Neural progenitor cell (in vitro differentiated cells): ENCODE results near the gene TLN1. TPM values are rescaled to one million over a fixed set of nuclear protein-coding genes. Genes with fewer than 3 reads are reported as not detected.

Experiments
- DNase-seq: peaks from one replicate; pipeline ENCODE4 v3.0.0-alpha.2; 2016; ENCODE audit warnings: low spot score
- H2AFZ ChIP-seq: fragments of 200-600 bp; sonication (generic); replicated peaks from 2 replicates; pipeline ENCODE4 v1.6.1; 2016; ENCODE audit warnings: antibody characterized with exemption
- H3F3A ChIP-seq: fragments of 200-600 bp; sonication (generic); 2 replicates; pipeline ENCODE4 v1.6.1; 2016; ENCODE audit warnings: antibody characterized with exemption, low read depth
- H3K27ac ChIP-seq: fragments of 200-600 bp; sonication (generic); 2 replicates; pipeline ENCODE4 v1.5.1; 2016; ENCODE audit warnings: mild to moderate bottlenecking
- H3K27me3 ChIP-seq: fragments of 200-600 bp; sonication (generic); 2 replicates; pipeline ENCODE4 v1.6.1; 2016; ENCODE audit warnings: mild to moderate bottlenecking, moderate library complexity
- H3K36me3 ChIP-seq: fragments of 200-600 bp; sonication (generic); 2 replicates; pipeline ENCODE4 v1.5.1; 2016
- H3K4me1 ChIP-seq: fragments of 200-600 bp; sonication (generic); 2 replicates; pipeline ENCODE4 v1.6.1; 2016; ENCODE audit warnings: mixed run types
- H3K4me2 ChIP-seq: fragments of 200-600 bp; sonication (generic); 2 replicates; pipeline ENCODE4 v1.6.1; 2016
- H3K4me3 ChIP-seq: fragments of 200-600 bp; sonication (generic); 2 replicates; pipeline ENCODE4 v1.5.1; 2016
- H3K79me2 ChIP-seq: fragments of 200-600 bp; sonication (generic); 2 replicates; pipeline ENCODE4 v1.6.1; 2016; ENCODE audit warnings: low read depth
- H3K9ac ChIP-seq: fragments of 200-600 bp; sonication (generic); 2 replicates; pipeline ENCODE4 v1.6.1; 2016
- H3K9me3 ChIP-seq: fragments of 200-600 bp; sonication (generic); 2 replicates; pipeline ENCODE4 v1.5.1; 2016; ENCODE audit warnings: low read depth
- H4K20me1 ChIP-seq: fragments of 200-600 bp; sonication (generic); 2 replicates; pipeline ENCODE4 v1.6.1; 2016; ENCODE audit warnings: low read depth
- H3K27ac Mint-ChIP-seq: 3 replicates; pipeline ENCODE4 v1.8.0; 2021; ENCODE audit warnings: mixed read lengths
- H3K27me3 Mint-ChIP-seq: 2 replicates; pipeline ENCODE4 v1.8.0; 2022; ENCODE audit warnings: low read depth, mild to moderate bottlenecking, inconsistent platforms, moderate library complexity, mixed read lengths; ENCODE audit not compliant: insufficient read depth
- H3K36me3 Mint-ChIP-seq: 3 replicates; pipeline ENCODE4 v1.8.0; 2021; ENCODE audit warnings: mixed read lengths
- H3K4me1 Mint-ChIP-seq: 3 replicates; pipeline ENCODE4 v1.8.0; 2021; ENCODE audit warnings: mixed read lengths
- H3K4me3 Mint-ChIP-seq: 3 replicates; pipeline ENCODE4 v1.8.0; 2021; ENCODE audit warnings: mild to moderate bottlenecking, moderate library complexity, mixed read lengths
- H3K9me3 Mint-ChIP-seq: 3 replicates; pipeline ENCODE4 v1.8.0; 2020; ENCODE audit warnings: mixed read lengths
- EZH2 ChIP-seq: fragments of 200-600 bp; sonication (generic); IDR thresholded peaks from 2 replicates; pipeline ENCODE4 v1.6.1; 2017; ENCODE audit warnings: antibody characterized with exemption, mild to moderate bottlenecking, moderate library complexity
- EZH2phosphoT487 ChIP-seq: fragments of 200-600 bp; sonication (generic); IDR thresholded peaks from 2 replicates; pipeline ENCODE4 v1.6.1; 2017; ENCODE audit warnings: antibody characterized with exemption
- total RNA-seq: library from RNA; depleted of rRNA; stranded (reverse); fragments of >200 nt; gene quantifications from 2 replicates; pipeline ENCODE4 v1.2.3, GENCODE V29; 2015; ENCODE audit warnings: low replicate concordance
- TF ChIP-seq, protein P1 (sequence below): fragments of 200-600 bp; sonication (generic); IDR thresholded peaks from 2 replicates; pipeline ENCODE4 v1.5.1; 2017; ENCODE audit warnings: antibody characterized with exemption, mild to moderate bottlenecking

The TLN1 gene
- total RNA-seq, 1 donor from 2014 or later: 36.7 TPM

DNA sequence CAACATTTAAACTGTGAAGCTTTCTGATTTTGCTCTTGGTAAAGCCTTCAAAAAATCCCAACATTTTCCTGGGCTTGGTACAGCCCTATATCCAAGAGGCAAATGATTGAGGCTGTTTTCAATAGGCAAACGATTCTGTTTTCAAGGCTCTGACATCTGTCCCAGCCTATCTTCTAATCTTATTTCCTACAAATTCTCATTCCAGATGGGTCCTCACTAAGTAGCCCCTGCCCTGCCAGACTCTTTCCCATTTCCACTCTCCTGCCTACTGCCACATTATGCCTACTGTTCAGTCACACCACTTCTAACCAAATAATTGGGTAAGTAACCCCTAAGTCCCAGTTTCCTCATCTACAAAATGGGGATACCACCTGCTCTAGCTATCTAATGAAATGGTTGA lies 13.6 kb upstream of the TLN1 start:
- Histone ChIP-seq H3K36me3 (no peaks in the 10 kb centered on the region), H3K27ac (no peak overlapping the region), H3K9ac (no peak overlapping the region), H4K20me1 (peaks cover 48% of the 10 kb centered on the region), H2AFZ (no peak overlapping the region), H3F3A (peaks cover 10% of the 10 kb centered on the region), H3K27me3 (no peaks in the 10 kb centered on the region), H3K9me3 (no peaks in the 10 kb centered on the region), H3K4me3 (no peak overlapping the region), H3K4me1 (peaks cover 21% of the 10 kb centered on the region), H3K4me2 (peak overlapping the region; percentile 98), H3K79me2 (peaks cover 64% of the 10 kb centered on the region)
- H3K27me3 Mint-ChIP-seq: peaks cover 3% of the 10 kb centered on the region
- peaks cover 30% of the 10 kb centered on the region for H3K4me1 Mint-ChIP-seq
- peaks cover 27% of the 10 kb centered on the region for H3K36me3 Mint-ChIP-seq
- H3K27ac Mint-ChIP-seq: no peak overlapping the region
- DNase-seq: no peak
- H3K9me3 Mint-ChIP-seq: no peaks in the 10 kb centered on the region
- H3K4me3 Mint-ChIP-seq: peak overlapping the region; percentile 46
- TF ChIP-seq EZH2phosphoT487 (no peak), EZH2 (no peak)
- TF ChIP-seq, protein P1, sequence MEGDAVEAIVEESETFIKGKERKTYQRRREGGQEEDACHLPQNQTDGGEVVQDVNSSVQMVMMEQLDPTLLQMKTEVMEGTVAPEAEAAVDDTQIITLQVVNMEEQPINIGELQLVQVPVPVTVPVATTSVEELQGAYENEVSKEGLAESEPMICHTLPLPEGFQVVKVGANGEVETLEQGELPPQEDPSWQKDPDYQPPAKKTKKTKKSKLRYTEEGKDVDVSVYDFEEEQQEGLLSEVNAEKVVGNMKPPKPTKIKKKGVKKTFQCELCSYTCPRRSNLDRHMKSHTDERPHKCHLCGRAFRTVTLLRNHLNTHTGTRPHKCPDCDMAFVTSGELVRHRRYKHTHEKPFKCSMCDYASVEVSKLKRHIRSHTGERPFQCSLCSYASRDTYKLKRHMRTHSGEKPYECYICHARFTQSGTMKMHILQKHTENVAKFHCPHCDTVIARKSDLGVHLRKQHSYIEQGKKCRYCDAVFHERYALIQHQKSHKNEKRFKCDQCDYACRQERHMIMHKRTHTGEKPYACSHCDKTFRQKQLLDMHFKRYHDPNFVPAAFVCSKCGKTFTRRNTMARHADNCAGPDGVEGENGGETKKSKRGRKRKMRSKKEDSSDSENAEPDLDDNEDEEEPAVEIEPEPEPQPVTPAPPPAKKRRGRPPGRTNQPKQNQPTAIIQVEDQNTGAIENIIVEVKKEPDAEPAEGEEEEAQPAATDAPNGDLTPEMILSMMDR: no peak

DNA sequence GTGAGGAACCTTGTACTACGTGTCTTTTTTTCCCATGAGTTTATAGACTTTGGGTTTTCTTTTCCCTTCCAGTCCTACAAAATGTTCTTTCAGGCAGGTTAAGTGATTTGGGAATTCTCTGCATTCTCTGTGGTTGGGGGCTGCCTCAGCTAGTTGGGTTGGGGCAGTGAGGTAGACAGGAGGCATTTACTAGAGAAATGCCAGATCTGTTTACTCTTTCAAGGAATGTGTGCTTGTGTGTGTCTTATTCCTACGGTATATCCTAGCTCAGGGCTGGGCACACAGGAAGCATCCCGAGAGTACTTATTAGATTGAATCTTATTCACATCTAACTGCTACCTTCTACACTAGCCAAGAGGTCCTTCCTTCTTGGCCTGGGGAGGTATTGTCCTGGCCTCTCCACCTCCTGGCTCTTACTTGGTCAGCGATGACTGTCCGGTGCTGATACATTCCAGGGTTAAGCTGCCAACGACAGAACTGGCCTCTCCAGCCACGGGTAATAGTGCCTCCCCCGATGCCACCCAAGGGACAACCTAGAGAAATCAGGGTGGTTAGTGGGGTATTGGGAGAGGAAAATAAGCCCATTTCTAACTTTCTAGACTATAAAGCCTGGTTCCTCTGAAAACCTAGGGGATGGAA lies 12.0 kb upstream of the TLN1 start:
- Histone ChIP-seq H3K9me3 (no peaks in the 10 kb centered on the region), H3K4me3 (no peak overlapping the region), H4K20me1 (peaks cover 48% of the 10 kb centered on the region), H3K4me2 (no peak overlapping the region), H3K36me3 (no peaks in the 10 kb centered on the region), H3K79me2 (peaks cover 50% of the 10 kb centered on the region), H2AFZ (no peak overlapping the region), H3K27ac (no peak overlapping the region), H3K9ac (no peak overlapping the region), H3K27me3 (no peaks in the 10 kb centered on the region), H3F3A (no peaks in the 10 kb centered on the region), H3K4me1 (peaks cover 16% of the 10 kb centered on the region)
- no peak for DNase-seq
- TF ChIP-seq, protein P1: no peak
- no peak for TF ChIP-seq EZH2
- no peak for TF ChIP-seq EZH2phosphoT487
- H3K27ac Mint-ChIP-seq: no peak overlapping the region
- peaks cover 26% of the 10 kb centered on the region for H3K4me1 Mint-ChIP-seq
- H3K4me3 Mint-ChIP-seq: no peak overlapping the region
- H3K27me3 Mint-ChIP-seq: peaks cover 3% of the 10 kb centered on the region
- H3K9me3 Mint-ChIP-seq: no peaks in the 10 kb centered on the region
- H3K36me3 Mint-ChIP-seq: peaks cover 34% of the 10 kb centered on the region

DNA sequence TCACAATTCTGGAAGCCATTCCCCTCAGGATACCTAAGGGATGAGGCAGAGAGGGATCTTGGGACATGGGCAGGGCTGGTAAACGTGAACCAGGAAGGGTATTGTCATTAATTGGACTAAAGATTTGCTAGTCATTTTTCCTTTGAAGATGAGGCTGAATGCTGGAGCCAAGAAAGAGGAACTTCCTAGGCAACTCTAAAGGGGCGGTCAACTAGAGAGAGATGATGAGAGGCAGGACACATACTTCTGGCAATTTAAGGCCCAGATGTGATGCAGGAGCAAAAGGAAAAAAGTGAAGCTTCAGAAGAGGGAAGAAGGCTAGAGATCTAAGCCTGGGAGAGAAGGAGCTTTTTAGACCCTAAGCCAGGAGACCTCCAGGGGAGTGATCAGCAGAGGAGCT lies 11.5 kb upstream of the TLN1 start:
- H3K9me3 Mint-ChIP-seq: no peaks in the 10 kb centered on the region
- H3K36me3 Mint-ChIP-seq: peaks cover 40% of the 10 kb centered on the region
- H3K4me3 ChIP-seq: no peak overlapping the region
- H3K4me1 Mint-ChIP-seq: peaks cover 26% of the 10 kb centered on the region
- peaks cover 46% of the 10 kb centered on the region for H4K20me1 ChIP-seq
- TF ChIP-seq EZH2phosphoT487: no peak
- no peak for TF ChIP-seq EZH2
- TF ChIP-seq, protein P1: no peak
- H3K27me3 ChIP-seq: no peaks in the 10 kb centered on the region
- no peak overlapping the region for H3K27ac Mint-ChIP-seq
- H3K36me3 ChIP-seq: no peaks in the 10 kb centered on the region
- H3K27me3 Mint-ChIP-seq: peaks cover 3% of the 10 kb centered on the region
- no peak for DNase-seq
- H3K9ac ChIP-seq: no peak overlapping the region
- H3K79me2 ChIP-seq: peaks cover 44% of the 10 kb centered on the region
- H3K4me1 ChIP-seq: peaks cover 16% of the 10 kb centered on the region
- no peaks in the 10 kb centered on the region for H3F3A ChIP-seq
- H2AFZ ChIP-seq: no peak overlapping the region
- no peaks in the 10 kb centered on the region for H3K9me3 ChIP-seq
- H3K4me2 ChIP-seq: no peak overlapping the region
- H3K27ac ChIP-seq: no peak overlapping the region
- H3K4me3 Mint-ChIP-seq: no peak overlapping the region
